H9 (cell line): ENCODE data around the gene HOXB6. TPM values are rescaled to one million over a fixed set of nuclear protein-coding genes. Genes with fewer than 3 reads are reported as not detected.

ENCODE experiments used
- DNase-seq: peaks from one replicate; pipeline ENCODE4 v3.0.0-alpha.2; 2017
- H2AFZ ChIP-seq: one replicate; pipeline ENCODE4 v1.6.1; 2013; ENCODE audit warnings: mild to moderate bottlenecking, low read length, control low read depth, moderate library complexity
- H2AK5ac ChIP-seq: 2 replicates; pipeline ENCODE4 v1.6.1; 2013; ENCODE audit warnings: low read length, control low read depth, mixed read lengths; ENCODE audit not compliant: insufficient read length
- H2BK120ac ChIP-seq: one replicate; pipeline ENCODE4 v1.6.1; 2013; ENCODE audit warnings: low read depth, mild to moderate bottlenecking, low read length, control low read depth, inconsistent platforms; ENCODE audit not compliant: poor library complexity, severe bottlenecking
- H2BK12ac ChIP-seq: 2 replicates; pipeline ENCODE4 v1.6.1; 2013; ENCODE audit warnings: low read length, control low read depth, mixed read lengths, low read depth; ENCODE audit not compliant: insufficient read length
- H2BK15ac ChIP-seq: 2 replicates; pipeline ENCODE4 v1.6.1; 2013; ENCODE audit warnings: low read depth, low read length, control low read depth
- H2BK20ac ChIP-seq: one replicate; pipeline ENCODE4 v1.6.1; 2013; ENCODE audit warnings: low read depth, mild to moderate bottlenecking, low read length, control low read depth, inconsistent platforms; ENCODE audit not compliant: poor library complexity, severe bottlenecking
- H2BK5ac ChIP-seq: 2 replicates; pipeline ENCODE4 v1.6.1; 2013; ENCODE audit warnings: low read length, control low read depth, mixed read lengths; ENCODE audit not compliant: insufficient read length
- H3K14ac ChIP-seq: 2 replicates; pipeline ENCODE4 v1.6.1; 2013; ENCODE audit warnings: low read length, control low read depth; ENCODE audit not compliant: insufficient read depth
- H3K18ac ChIP-seq: 2 replicates; pipeline ENCODE4 v1.6.1; 2013; ENCODE audit warnings: low read depth, mild to moderate bottlenecking, mixed read lengths, low read length, control low read depth; ENCODE audit not compliant: insufficient read length
- H3K23ac ChIP-seq: 2 replicates; pipeline ENCODE4 v1.6.1; 2013; ENCODE audit warnings: low read length, control low read depth, mixed read lengths, low read depth; ENCODE audit not compliant: insufficient read length
- H3K23me2 ChIP-seq: 2 replicates; pipeline ENCODE4 v1.6.1; 2013; ENCODE audit warnings: low read depth, mild to moderate bottlenecking, mixed read lengths, low read length, control low read depth; ENCODE audit not compliant: insufficient read length, poor library complexity, severe bottlenecking
- H3K27ac ChIP-seq: 2 replicates; pipeline ENCODE4 v1.5.1; 2013; ENCODE audit warnings: low read length, control low read depth, mixed read lengths, low read depth; ENCODE audit not compliant: insufficient read length
- H3K27me3 ChIP-seq: 2 replicates; pipeline ENCODE4 v1.6.1; 2013; ENCODE audit warnings: low read length, control low read depth, inconsistent platforms; ENCODE audit not compliant: insufficient read depth
- H3K4ac ChIP-seq: 2 replicates; pipeline ENCODE4 v1.6.1; 2013; ENCODE audit warnings: low read depth, mild to moderate bottlenecking, control low read depth, inconsistent platforms, low read length, moderate library complexity
- H3K4me1 ChIP-seq: 2 replicates; pipeline ENCODE4 v1.6.1; 2013; ENCODE audit warnings: low read length, control low read depth, inconsistent platforms; ENCODE audit not compliant: insufficient read depth
- H3K4me2 ChIP-seq: 2 replicates; pipeline ENCODE4 v1.6.1; 2013; ENCODE audit warnings: low read length, control low read depth, mixed read lengths; ENCODE audit not compliant: insufficient read length, insufficient read depth
- H3K56ac ChIP-seq: 2 replicates; pipeline ENCODE4 v1.6.1; 2013; ENCODE audit warnings: low read depth, mild to moderate bottlenecking, mixed read lengths, low read length, control low read depth; ENCODE audit not compliant: insufficient read length
- H3K79me1 ChIP-seq: 2 replicates; pipeline ENCODE4 v1.6.1; 2013; ENCODE audit warnings: low read depth, mild to moderate bottlenecking, moderate library complexity, low read length, control low read depth, inconsistent platforms; ENCODE audit not compliant: insufficient read depth, poor library complexity, severe bottlenecking
- H3K79me2 ChIP-seq: 2 replicates; pipeline ENCODE4 v1.6.1; 2013; ENCODE audit warnings: low read length, control low read depth, inconsistent platforms; ENCODE audit not compliant: insufficient read depth
- H3K9ac ChIP-seq: 2 replicates; pipeline ENCODE4 v1.6.1; 2013; ENCODE audit warnings: low read length, control low read depth, mixed read lengths; ENCODE audit not compliant: insufficient read length; ENCODE audit errors: extremely low read depth
- H3K9me3 ChIP-seq: one replicate; pipeline ENCODE4 v1.6.1; 2013; ENCODE audit warnings: low read depth, low read length, inconsistent platforms; ENCODE audit not compliant: control insufficient read depth
- H3T11ph ChIP-seq: one replicate; pipeline ENCODE4 v1.6.1; 2013; ENCODE audit warnings: mild to moderate bottlenecking, low read length, control low read depth, inconsistent platforms
- H4K20me1 ChIP-seq: one replicate; pipeline ENCODE4 v1.6.1; 2013; ENCODE audit not compliant: control insufficient read depth, insufficient read length, insufficient read depth
- H4K5ac ChIP-seq: 2 replicates; pipeline ENCODE4 v1.6.1; 2013; ENCODE audit warnings: low read depth, mild to moderate bottlenecking, mixed read lengths, low read length, control low read depth; ENCODE audit not compliant: insufficient read length
- H4K8ac ChIP-seq: replicated peaks from 2 replicates; pipeline ENCODE4 v1.6.1; 2013; ENCODE audit warnings: low read length, control low read depth, mixed read lengths, low read depth; ENCODE audit not compliant: insufficient read length
- H4K91ac ChIP-seq: 2 replicates; pipeline ENCODE4 v1.6.1; 2013; ENCODE audit warnings: low read depth, mild to moderate bottlenecking, moderate library complexity, mixed read lengths, low read length, control low read depth; ENCODE audit not compliant: insufficient read length
- H3K27ac Mint-ChIP-seq, 3 experiments: 2 replicates in 2 of 3; 3 replicates in 1 of 3; pipeline ENCODE4 v1.8.0; 2020 to 2021; ENCODE audit warnings: mixed read lengths in 3 of 3, mild to moderate bottlenecking in 1 of 3, moderate library complexity in 1 of 3
- H3K27me3 Mint-ChIP-seq: 2 replicates; pipeline ENCODE4 v1.8.0; 2021; ENCODE audit warnings: low read depth, mild to moderate bottlenecking, moderate library complexity, mixed read lengths
- H3K36me3 Mint-ChIP-seq, 3 experiments: 2 replicates in 2 of 3; 3 replicates in 1 of 3; pipeline ENCODE4 v1.8.0; 2020 to 2021; ENCODE audit warnings: low read depth in 3 of 3, mixed read lengths in 3 of 3; ENCODE audit not compliant: insufficient read depth in 1 of 3
- H3K4me1 Mint-ChIP-seq, 2 experiments: 2 replicates each; pipeline ENCODE4 v1.8.0; 2020; ENCODE audit warnings: mixed read lengths in 2 of 2
- H3K4me3 Mint-ChIP-seq, 2 experiments: 2 replicates in 1 of 2; 3 replicates in 1 of 2; pipeline ENCODE4 v1.8.0; 2020 to 2021; ENCODE audit warnings: mild to moderate bottlenecking in 2 of 2, mixed read lengths in 2 of 2, moderate library complexity in 1 of 2
- H3K9me3 Mint-ChIP-seq, 2 experiments: 2 replicates in 1 of 2; 3 replicates in 1 of 2; pipeline ENCODE4 v1.8.0; 2020; ENCODE audit warnings: mild to moderate bottlenecking in 2 of 2, mixed read lengths in 2 of 2, moderate library complexity in 1 of 2
- WGBS: extraction: QIAGEN DNeasy Blood & Tissue Kit; methylation state at CpG from one replicate; pipeline ENCODE4 v1.1.7; 2013; ENCODE audit warnings: missing lambda C conversion rate, low lambda C conversion rate, mixed read lengths; ENCODE audit not compliant: insufficient read length; ENCODE audit errors: extremely low coverage; 5-methylcytosine and 5-hydroxymethylcytosine counted together
- total RNA-seq: library from RNA; stranded (reverse); gene quantifications from 2 replicates; pipeline ENCODE4 v1.2.1, GENCODE V29; 2021
- TF ChIP-seq, protein P1 (sequence below): fragments of 200-600 bp; sonication (generic); conservative IDR thresholded peaks from 3 replicates; pipeline ENCODE4 v1.8.0; 2021; ENCODE audit warnings: antibody characterized with exemption, mild to moderate bottlenecking

The HOXB6 gene
- total RNA-seq, 1 experiment from 2014 or later: not detected

DNA sequence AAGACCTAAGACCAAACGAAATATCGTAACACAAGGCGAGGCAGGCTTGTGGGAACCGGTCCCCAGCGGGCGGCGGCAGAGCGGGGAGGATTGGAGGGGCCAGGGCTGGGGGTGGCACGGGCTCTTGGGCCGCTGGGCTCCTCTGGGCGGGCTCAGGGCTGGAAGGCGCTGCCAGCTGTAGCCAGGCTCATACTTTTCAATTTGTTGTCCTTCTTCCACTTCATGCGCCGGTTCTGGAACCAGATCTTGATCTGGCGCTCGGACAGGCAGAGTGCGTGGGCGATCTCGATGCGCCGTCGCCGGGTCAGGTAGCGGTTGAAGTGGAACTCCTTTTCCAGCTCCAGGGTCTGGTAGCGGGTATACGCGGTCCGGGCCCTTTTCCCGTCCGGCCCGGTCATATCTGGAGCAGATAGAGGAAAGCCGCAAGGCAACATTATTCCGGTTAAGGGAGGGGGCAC is 12.7 kb downstream of the HOXB6 start:
- Histone ChIP-seq H2BK20ac (no peak overlapping the region), H3K23ac (no peak overlapping the region), H3K56ac (no peak overlapping the region), H2BK5ac (no peak overlapping the region), H2BK12ac (no peak overlapping the region), H4K8ac (no peak overlapping the region), H3K9me3 (no peaks in the 10 kb centered on the region), H3K23me2 (no peaks in the 10 kb centered on the region), H3K79me1 (no peaks in the 10 kb centered on the region), H2AK5ac (no peak overlapping the region), H3K4ac (no peak overlapping the region), H3K27me3 (peaks cover 99% of the 10 kb centered on the region), H3K4me2 (no peak overlapping the region), H3K9ac (no peak overlapping the region), H3K4me1 (no peaks in the 10 kb centered on the region), H2BK120ac (no peak overlapping the region), H3K14ac (no peak overlapping the region), H3K18ac (no peak overlapping the region), H4K5ac (no peak overlapping the region), H4K20me1 (no peaks in the 10 kb centered on the region), H3K27ac (no peak overlapping the region), H3T11ph (no peak overlapping the region), H2BK15ac (no peak overlapping the region), H3K79me2 (no peaks in the 10 kb centered on the region), H2AFZ (no peak overlapping the region), H4K91ac (no peak overlapping the region)
- Mint-ChIP-seq H3K4me1 (peaks cover 4 to 28% of the 10 kb centered on the region in 2 experiments), H3K9me3 (peaks cover 7 to 16% of the 10 kb centered on the region in 2 experiments; a peak in 3 of 5 replicates), H3K36me3 (no peaks in the 10 kb centered on the region), H3K27me3 (peaks cover 100% of the 10 kb centered on the region), H3K4me3 (no peak overlapping the region), H3K27ac (no peak overlapping the region)
- no peak for DNase-seq
- TF ChIP-seq, protein P1, sequence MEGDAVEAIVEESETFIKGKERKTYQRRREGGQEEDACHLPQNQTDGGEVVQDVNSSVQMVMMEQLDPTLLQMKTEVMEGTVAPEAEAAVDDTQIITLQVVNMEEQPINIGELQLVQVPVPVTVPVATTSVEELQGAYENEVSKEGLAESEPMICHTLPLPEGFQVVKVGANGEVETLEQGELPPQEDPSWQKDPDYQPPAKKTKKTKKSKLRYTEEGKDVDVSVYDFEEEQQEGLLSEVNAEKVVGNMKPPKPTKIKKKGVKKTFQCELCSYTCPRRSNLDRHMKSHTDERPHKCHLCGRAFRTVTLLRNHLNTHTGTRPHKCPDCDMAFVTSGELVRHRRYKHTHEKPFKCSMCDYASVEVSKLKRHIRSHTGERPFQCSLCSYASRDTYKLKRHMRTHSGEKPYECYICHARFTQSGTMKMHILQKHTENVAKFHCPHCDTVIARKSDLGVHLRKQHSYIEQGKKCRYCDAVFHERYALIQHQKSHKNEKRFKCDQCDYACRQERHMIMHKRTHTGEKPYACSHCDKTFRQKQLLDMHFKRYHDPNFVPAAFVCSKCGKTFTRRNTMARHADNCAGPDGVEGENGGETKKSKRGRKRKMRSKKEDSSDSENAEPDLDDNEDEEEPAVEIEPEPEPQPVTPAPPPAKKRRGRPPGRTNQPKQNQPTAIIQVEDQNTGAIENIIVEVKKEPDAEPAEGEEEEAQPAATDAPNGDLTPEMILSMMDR: no peak
- no CpG with 5 or more reads among the region's 33 CpGs for WGBS
